HG03432 (cell line): ENCODE measurements around the gene RNF41.

Experiments used
- ATAC-seq: cut with Tn5 transposase; IDR thresholded peaks from one replicate; pipeline ENCODE4 v1.9.1; 2021; ENCODE audit warnings: mild to moderate bottlenecking, moderate library complexity; ENCODE audit not compliant: unreplicated experiment

The RNF41 gene

GRCh38 chr12:56154818-56155217, 66.9 kb downstream of the RNF41 start:
- ATAC-seq = no peak

DNA sequence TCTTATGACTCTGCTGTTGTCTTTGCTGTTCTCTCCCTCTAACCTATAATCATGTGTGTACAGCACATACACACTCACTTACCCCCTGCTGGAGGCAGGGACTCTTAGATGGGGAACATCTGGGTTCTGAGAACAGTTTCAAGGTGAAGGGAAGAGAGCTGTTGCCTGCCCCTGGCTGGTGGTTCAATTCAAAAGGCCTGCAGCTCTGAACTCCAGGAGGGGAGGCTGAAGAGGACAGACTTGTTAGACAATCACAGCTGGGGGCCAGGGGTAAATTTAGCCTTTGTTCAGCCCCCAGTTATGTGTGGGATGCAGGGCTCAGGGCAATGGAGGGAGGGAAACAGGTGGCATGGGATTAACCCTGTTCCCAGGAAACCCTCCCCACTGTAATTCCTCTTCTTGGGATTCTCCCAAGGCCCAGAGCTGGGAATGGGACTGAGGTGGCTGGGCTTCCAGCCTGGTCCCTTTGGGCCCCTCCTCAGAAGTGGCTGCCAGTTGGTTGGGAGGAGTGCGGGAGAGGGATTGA, 67.4 kb downstream of the RNF41 start:
- ATAC-seq = no peak

DNA sequence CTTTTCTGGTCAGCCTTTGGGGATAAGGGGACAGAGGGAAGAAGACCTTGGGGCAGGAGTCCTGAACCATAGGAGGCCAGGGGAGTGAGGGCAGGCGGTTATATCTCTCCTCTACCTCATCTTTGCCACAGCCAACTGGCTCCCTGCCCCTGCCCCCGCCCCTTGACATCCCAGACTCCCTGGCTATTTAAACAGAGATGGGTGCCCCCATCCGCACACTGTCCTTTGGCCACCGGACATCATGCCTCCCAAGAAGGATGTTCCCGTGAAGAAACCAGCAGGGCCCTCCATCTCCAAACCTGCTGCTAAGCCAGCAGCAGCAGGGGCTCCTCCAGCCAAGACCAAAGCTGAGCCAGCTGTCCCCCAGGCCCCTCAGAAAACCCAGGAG, 68.0 kb downstream of the RNF41 start:
- no peak for ATAC-seq

DNA sequence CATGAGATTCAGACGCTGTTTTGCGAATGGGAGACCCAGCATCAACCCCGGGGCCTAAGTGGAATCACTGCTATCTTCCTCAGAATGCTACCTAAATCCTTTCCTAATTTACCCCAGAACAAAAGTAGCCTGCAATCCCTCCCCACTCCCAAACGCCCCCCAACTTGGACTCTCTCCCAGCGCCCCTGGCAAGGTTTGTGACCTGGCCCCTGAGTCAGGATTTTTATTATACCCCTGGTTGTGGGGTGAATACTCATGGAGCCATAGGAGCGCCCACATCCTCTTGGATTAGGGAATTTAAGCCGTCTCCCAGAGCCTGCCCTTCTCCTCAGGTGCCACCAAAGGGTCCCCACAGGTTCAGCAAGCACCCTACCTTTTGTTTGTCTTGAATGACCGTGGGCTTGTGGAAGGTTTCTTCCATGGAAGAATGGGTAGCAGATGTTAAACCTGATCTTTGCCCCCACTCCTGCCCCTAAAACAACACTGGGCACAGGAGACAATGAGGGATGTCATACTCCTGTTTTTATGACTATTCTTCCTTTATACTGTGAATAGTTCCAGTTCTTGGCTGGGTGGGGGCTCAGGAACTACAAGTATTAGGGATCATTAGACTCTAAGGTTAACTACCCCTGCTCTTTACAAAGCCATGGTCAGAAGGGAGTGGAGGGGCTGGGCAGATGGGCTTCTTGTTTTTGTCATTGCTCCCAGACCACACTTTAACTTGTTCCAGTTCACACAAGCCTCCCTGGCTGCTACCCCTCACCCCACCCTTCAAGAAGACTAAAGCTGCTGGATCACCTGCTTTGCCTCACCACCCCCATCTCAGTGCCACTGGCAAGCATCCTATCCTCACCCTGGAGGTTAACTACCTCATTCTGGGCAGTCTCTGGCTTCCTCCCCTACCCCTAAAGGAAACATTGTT, 68.7 kb downstream of the RNF41 start:
- ATAC-seq = no peak
